ENCODE results near the gene BCL10.
A peak's percentile ranks its signal among the peaks of the same experiment; 100 is the strongest.

BCL10 gene

DNA sequence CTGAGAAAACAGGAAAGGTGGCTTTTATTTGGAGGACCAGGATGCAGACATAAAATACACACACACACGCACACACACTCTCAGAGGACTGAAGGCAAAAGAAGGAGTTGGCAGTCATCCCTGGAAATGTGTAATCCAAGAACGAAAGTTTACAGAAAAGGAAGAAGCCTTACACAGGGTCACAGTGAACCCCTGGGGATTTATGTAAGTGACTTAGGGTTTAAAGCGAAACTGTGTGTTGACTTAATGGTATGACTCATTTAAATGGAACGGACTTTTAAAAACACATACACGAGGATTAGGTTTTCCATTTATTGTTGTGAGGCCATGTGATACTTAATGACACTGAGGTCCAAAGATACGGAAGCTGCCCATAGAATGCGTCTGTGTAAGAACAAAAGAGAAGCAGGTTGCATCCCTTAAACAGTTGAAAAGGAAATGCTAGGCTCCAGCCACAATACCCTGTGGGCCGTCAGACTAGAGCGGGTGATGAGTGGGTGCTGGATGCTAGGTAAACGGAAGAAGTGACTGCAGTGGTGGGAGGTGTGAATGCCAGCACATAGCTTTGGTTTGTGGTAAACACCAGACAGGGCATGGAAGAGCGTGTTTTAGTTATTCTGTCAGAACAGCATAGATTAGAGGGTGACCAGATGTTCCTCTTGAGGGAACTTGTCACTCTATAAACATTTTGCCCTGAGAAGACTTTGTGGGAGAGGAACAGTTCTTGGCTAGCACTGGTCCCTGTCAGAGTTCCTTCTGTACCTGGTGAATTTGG lies 21.6 kb upstream of the BCL10 start (continued):
- TF ChIP-seq ZNF701 (tag by site-specific recombination; IDR thresholded peaks at IDR 0.05) (no peak), ZNF138 (tag by site-specific recombination; IDR thresholded peaks at IDR 0.05; ENCODE audit: borderline replicate concordance) (no peak), ZNF426 (tag by site-specific recombination; IDR thresholded peaks at IDR 0.05) (no peak), EGR2 (tag by site-specific recombination; IDR thresholded peaks at IDR 0.05; ENCODE audit: low read depth) (peak; percentile 85), ZFP69B (tag by site-specific recombination; IDR thresholded peaks at IDR 0.05) (peak; percentile 95), ZNF10 (tag by site-specific recombination; IDR thresholded peaks at IDR 0.05) (peak; percentile 77), ZNF768 (tag by site-specific recombination; IDR thresholded peaks at IDR 0.05) (no peak), SCRT2 (tag by site-specific recombination; IDR thresholded peaks at IDR 0.05) (no peak), HOXC10 (CRISPR knock-in tag; IDR thresholded peaks at IDR 0.05) (no peak), ZNF19 (tag by site-specific recombination; IDR thresholded peaks at IDR 0.05; ENCODE audit: low read depth) (0 out of 2 replicates have a peak, but pooled peaks have one; percentile 83), ZSCAN30 (tag by site-specific recombination; IDR thresholded peaks at IDR 0.05) (peak; percentile 94; the same call in 1 of the 2 replicates), ZNF558 (tag by site-specific recombination; IDR thresholded peaks at IDR 0.05) (0 out of 2 replicates have a peak, but pooled peaks have one; percentile 55), ZNF366 (tag by site-specific recombination; conservative IDR thresholded peaks at IDR 0.05) (peak; percentile 97), ZNF394 (tag by site-specific recombination; IDR thresholded peaks at IDR 0.05; ENCODE audit: borderline replicate concordance) (peak; percentile 87), ZNF214 (tag by site-specific recombination; IDR thresholded peaks at IDR 0.05; ENCODE audit: borderline replicate concordance) (no peak), ZNF155 (tag by site-specific recombination; IDR thresholded peaks at IDR 0.05) (peak; percentile 63; the same call in 1 of the 2 replicates), ZNF791 (tag by site-specific recombination; IDR thresholded peaks at IDR 0.05) (no peak), OVOL3 (tag by site-specific recombination; IDR thresholded peaks at IDR 0.05) (peak; percentile 82; the same call in 1 of the 2 replicates), ZNF670 (tag by site-specific recombination; IDR thresholded peaks at IDR 0.05; ENCODE audit: low read depth) (no peak), GLI2 (tag by site-specific recombination; IDR thresholded peaks at IDR 0.05; ENCODE audit: borderline replicate concordance, low read depth) (peak; percentile 90; the same call in 1 of the 2 replicates), ZNF658 (tag by site-specific recombination; IDR thresholded peaks at IDR 0.05) (no peak), ZNF776 (tag by site-specific recombination; IDR thresholded peaks at IDR 0.05; ENCODE audit: borderline replicate concordance) (peak; percentile 78; the same call in 1 of the 2 replicates), ZNF501 (tag by site-specific recombination; IDR thresholded peaks at IDR 0.05) (peak; percentile 98), ZNF311 (tag by site-specific recombination; IDR thresholded peaks at IDR 0.05; ENCODE audit: borderline replicate concordance) (no peak), ZNF660 (tag by site-specific recombination; IDR thresholded peaks at IDR 0.05) (peak; percentile 87), ZNF529 (tag by site-specific recombination; IDR thresholded peaks at IDR 0.05; ENCODE audit: insufficient replicate concordance) (no peak), SP2 (tag by site-specific recombination; IDR thresholded peaks at IDR 0.05) (peak; percentile 25), ZNF133 (tag by site-specific recombination; IDR thresholded peaks at IDR 0.05) (no peak)
- TF ChIP-seq, protein P1, sequence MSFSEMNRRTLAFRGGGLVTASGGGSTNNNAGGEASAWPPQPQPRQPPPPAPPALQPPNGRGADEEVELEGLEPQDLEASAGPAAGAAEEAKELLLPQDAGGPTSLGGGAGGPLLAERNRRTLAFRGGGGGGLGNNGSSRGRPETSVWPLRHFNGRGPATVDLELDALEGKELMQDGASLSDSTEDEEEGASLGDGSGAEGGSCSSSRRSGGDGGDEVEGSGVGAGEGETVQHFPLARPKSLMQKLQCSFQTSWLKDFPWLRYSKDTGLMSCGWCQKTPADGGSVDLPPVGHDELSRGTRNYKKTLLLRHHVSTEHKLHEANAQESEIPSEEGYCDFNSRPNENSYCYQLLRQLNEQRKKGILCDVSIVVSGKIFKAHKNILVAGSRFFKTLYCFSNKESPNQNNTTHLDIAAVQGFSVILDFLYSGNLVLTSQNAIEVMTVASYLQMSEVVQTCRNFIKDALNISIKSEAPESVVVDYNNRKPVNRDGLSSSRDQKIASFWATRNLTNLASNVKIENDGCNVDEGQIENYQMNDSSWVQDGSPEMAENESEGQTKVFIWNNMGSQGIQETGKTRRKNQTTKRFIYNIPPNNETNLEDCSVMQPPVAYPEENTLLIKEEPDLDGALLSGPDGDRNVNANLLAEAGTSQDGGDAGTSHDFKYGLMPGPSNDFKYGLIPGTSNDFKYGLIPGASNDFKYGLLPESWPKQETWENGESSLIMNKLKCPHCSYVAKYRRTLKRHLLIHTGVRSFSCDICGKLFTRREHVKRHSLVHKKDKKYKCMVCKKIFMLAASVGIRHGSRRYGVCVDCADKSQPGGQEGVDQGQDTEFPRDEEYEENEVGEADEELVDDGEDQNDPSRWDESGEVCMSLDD (tag by site-specific recombination; IDR thresholded peaks at IDR 0.05) = peak; percentile 79; the same call in 1 of the 2 replicates
- TF ChIP-seq, protein P2, sequence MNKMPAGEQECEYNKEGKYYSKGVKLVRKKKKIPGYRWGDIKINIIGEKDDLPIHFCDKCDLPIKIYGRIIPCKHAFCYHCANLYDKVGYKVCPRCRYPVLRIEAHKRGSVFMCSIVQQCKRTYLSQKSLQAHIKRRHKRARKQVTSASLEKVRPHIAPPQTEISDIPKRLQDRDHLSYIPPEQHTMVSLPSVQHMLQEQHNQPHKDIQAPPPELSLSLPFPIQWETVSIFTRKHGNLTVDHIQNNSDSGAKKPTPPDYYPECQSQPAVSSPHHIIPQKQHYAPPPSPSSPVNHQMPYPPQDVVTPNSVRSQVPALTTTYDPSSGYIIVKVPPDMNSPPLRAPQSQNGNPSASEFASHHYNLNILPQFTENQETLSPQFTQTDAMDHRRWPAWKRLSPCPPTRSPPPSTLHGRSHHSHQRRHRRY (tag by site-specific recombination; IDR thresholded peaks at IDR 0.05) = no peak
- TF ChIP-seq, protein P3, sequence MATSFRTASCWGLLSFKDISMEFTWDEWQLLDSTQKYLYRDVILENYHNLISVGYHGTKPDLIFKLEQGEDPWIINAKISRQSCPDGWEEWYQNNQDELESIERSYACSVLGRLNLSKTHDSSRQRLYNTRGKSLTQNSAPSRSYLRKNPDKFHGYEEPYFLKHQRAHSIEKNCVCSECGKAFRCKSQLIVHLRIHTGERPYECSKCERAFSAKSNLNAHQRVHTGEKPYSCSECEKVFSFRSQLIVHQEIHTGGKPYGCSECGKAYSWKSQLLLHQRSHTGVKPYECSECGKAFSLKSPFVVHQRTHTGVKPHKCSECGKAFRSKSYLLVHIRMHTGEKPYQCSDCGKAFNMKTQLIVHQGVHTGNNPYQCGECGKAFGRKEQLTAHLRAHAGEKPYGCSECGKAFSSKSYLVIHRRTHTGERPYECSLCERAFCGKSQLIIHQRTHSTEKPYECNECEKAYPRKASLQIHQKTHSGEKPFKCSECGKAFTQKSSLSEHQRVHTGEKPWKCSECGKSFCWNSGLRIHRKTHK (tag by site-specific recombination; IDR thresholded peaks at IDR 0.05) = no peak
- TF ChIP-seq, protein P4, sequence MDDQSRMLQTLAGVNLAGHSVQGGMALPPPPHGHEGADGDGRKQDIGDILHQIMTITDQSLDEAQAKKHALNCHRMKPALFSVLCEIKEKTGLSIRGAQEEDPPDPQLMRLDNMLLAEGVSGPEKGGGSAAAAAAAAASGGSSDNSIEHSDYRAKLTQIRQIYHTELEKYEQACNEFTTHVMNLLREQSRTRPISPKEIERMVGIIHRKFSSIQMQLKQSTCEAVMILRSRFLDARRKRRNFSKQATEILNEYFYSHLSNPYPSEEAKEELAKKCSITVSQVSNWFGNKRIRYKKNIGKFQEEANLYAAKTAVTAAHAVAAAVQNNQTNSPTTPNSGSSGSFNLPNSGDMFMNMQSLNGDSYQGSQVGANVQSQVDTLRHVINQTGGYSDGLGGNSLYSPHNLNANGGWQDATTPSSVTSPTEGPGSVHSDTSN (CRISPR knock-in tag; IDR thresholded peaks at IDR 0.05) = no peak
- TF ChIP-seq, protein P5, sequence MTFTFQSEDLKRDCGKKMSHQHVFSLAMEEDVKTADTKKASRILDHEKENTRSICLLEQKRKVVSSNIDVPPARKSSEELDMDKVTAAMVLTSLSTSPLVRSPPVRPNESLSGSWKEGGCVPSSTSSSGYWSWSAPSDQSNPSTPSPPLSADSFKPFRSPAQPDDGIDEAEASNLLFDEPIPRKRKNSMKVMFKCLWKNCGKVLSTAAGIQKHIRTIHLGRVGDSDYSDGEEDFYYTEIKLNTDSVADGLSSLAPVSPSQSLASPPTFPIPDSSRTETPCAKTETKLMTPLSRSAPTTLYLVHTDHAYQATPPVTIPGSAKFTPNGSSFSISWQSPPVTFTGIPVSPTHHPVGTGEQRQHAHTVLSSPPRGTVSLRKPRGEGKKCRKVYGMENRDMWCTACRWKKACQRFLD (tag by site-specific recombination; IDR thresholded peaks at IDR 0.05) = no peak
